MM.1S (cell line): ENCODE measurements around the gene PI4KB.

Source experiments
- DNase-seq: peaks from one replicate; pipeline ENCODE4 v3.0.0-alpha.2; 2015
- H2AFZ ChIP-seq: fragments of 300-600 bp; sonication (generic); 2 replicates; pipeline ENCODE4 v1.6.0; 2016; ENCODE audit warnings: antibody characterized with exemption, low read length
- H3F3A ChIP-seq: fragments of 300-600 bp; sonication (generic); 2 replicates; pipeline ENCODE4 v1.6.1; 2016; ENCODE audit warnings: mild to moderate bottlenecking, antibody characterized with exemption, low read length, moderate library complexity, mixed read lengths; ENCODE audit not compliant: insufficient read depth
- H3K27ac ChIP-seq: fragments of 300-600 bp; sonication (generic); 2 replicates; pipeline ENCODE4 v1.5.1; 2016; ENCODE audit warnings: mild to moderate bottlenecking, low read length
- H3K27me3 ChIP-seq: fragments of 300-600 bp; sonication (generic); replicated peaks from 2 replicates; pipeline ENCODE4 v1.6.0; 2016; ENCODE audit warnings: low read length; ENCODE audit not compliant: insufficient read depth
- H3K36me3 ChIP-seq: fragments of 300-600 bp; sonication (generic); replicated peaks from 2 replicates; pipeline ENCODE4 v1.6.1; 2016; ENCODE audit warnings: mild to moderate bottlenecking, low read length, mixed read lengths; ENCODE audit not compliant: insufficient read depth
- H3K4me1 ChIP-seq: fragments of 300-600 bp; sonication (generic); 2 replicates; pipeline ENCODE4 v1.6.1; 2016; ENCODE audit warnings: low read length, mixed read lengths
- H3K4me2 ChIP-seq: fragments of 300-600 bp; sonication (generic); 2 replicates; pipeline ENCODE4 v1.6.0; 2016; ENCODE audit warnings: low read depth, low read length
- H3K4me3 ChIP-seq: fragments of 300-600 bp; sonication (generic); 2 replicates; pipeline ENCODE4 v1.5.1; 2016; ENCODE audit warnings: low read length, mixed read lengths
- H3K79me2 ChIP-seq: fragments of 300-600 bp; sonication (generic); 2 replicates; pipeline ENCODE4 v1.6.1; 2016; ENCODE audit warnings: mixed run types, low read length, mixed read lengths
- H3K9ac ChIP-seq: fragments of 300-600 bp; sonication (generic); 2 replicates; pipeline ENCODE4 v1.6.1; 2016; ENCODE audit warnings: low read length, mixed read lengths
- H3K9me2 ChIP-seq: fragments of 300-600 bp; sonication (generic); replicated peaks from 2 replicates; pipeline ENCODE4 v1.6.1; 2016; ENCODE audit warnings: mild to moderate bottlenecking, low read length, mixed read lengths; ENCODE audit not compliant: insufficient read depth
- H3K9me3 ChIP-seq: fragments of 300-600 bp; sonication (generic); replicated peaks from 2 replicates; pipeline ENCODE4 v1.6.1; 2016; ENCODE audit warnings: mild to moderate bottlenecking, low read length, mixed read lengths; ENCODE audit not compliant: insufficient read depth
- H4K20me1 ChIP-seq: fragments of 300-600 bp; sonication (generic); 2 replicates; pipeline ENCODE4 v1.6.1; 2016; ENCODE audit warnings: mild to moderate bottlenecking, low read length, moderate library complexity, mixed read lengths; ENCODE audit not compliant: insufficient read depth
- CTCF ChIP-seq: fragments of 300-600 bp; sonication (generic); IDR thresholded peaks from 2 replicates; pipeline ENCODE4 v1.5.1; 2016; ENCODE audit warnings: antibody characterized with exemption, low read length, mixed read lengths
- EZH2 ChIP-seq: fragments of 300-600 bp; sonication (generic); optimal IDR thresholded peaks from 2 replicates; pipeline ENCODE3; 2017; ENCODE audit warnings: low read depth, mild to moderate bottlenecking, antibody characterized with exemption, low read length, mixed read lengths
- EZH2phosphoT487 ChIP-seq: fragments of 300-600 bp; sonication (generic); IDR thresholded peaks from 2 replicates; pipeline ENCODE4 v1.6.1; 2018; ENCODE audit warnings: antibody characterized with exemption, low read length

PI4KB gene

GRCh38 chr1:151259351-151259750 lies 67.9 kb downstream of the PI4KB start:
- H4K20me1 ChIP-seq, result peaks cover 3% of the 10 kb centered on the region; the same call in 1 of the 2 replicates
- no peaks in the 10 kb centered on the region for H3K4me1 ChIP-seq
- no peak overlapping the region for H3K9ac ChIP-seq
- H3K27me3 ChIP-seq, result no peaks in the 10 kb centered on the region
- no peak overlapping the region for H2AFZ ChIP-seq
- H3K4me3 ChIP-seq, result no peak overlapping the region
- H3K4me2 ChIP-seq, result no peak overlapping the region
- no peaks in the 10 kb centered on the region for H3K9me3 ChIP-seq
- H3K79me2 ChIP-seq, result peaks cover 83% of the 10 kb centered on the region
- no peaks in the 10 kb centered on the region for H3K9me2 ChIP-seq
- no peaks in the 10 kb centered on the region for H3K36me3 ChIP-seq
- no peaks in the 10 kb centered on the region for H3F3A ChIP-seq
- H3K27ac ChIP-seq, result no peak overlapping the region
- DNase-seq, result no peak
- TF ChIP-seq CTCF (no peak), EZH2 (no peak), EZH2phosphoT487 (no peak)

- Histone ChIP-seq H3K27me3 (no peaks in the 10 kb centered on the region), H3F3A (peaks cover 11% of the 10 kb centered on the region), H3K9me3 (no peaks in the 10 kb centered on the region), H4K20me1 (no peaks in the 10 kb centered on the region), H3K4me2 (peak overlapping the region; percentile 81), H3K27ac (peak overlapping the region; percentile 44; the same call in 1 of the 2 replicates), H3K79me2 (peaks cover 60% of the 10 kb centered on the region), H3K36me3 (no peaks in the 10 kb centered on the region), H3K4me3 (peak overlapping the region; percentile 84), H3K9ac (peak overlapping the region; percentile 79), H2AFZ (no peak overlapping the region; the same call in 1 of the 2 replicates), H3K4me1 (no peaks in the 10 kb centered on the region), H3K9me2 (no peaks in the 10 kb centered on the region)
- peak; percentile 42 for DNase-seq
- TF ChIP-seq EZH2phosphoT487 (no peak), EZH2 (no peak), CTCF (no peak)
Observed at GRCh38 chr1:151255381-151255780, 71.8 kb downstream of the PI4KB start.

GRCh38 chr1:151254217-151255213 lies 72.7 kb downstream of the PI4KB start, which contains the start of gene PSMD4:
PSMD4 (plus strand) TSS chr1:151254734; CDS start chr1:151254783, 49 bp downstream.
- Histone ChIP-seq H4K20me1 (no peaks in the 10 kb centered on the region), H3K9me3 (no peaks in the 10 kb centered on the region), H3K36me3 (no peaks in the 10 kb centered on the region), H3K27me3 (no peaks in the 10 kb centered on the region), H3K4me1 (no peaks in the 10 kb centered on the region), H3K27ac (peak within 1 kb of the TSS; percentile 44), H3K9ac (peak within 1 kb of the TSS; percentile 79), H3K4me3 (peak within 1 kb of the TSS; percentile 84), H2AFZ (peak within 1 kb of the TSS; percentile 63), H3K4me2 (peak within 1 kb of the TSS; percentile 81), H3K9me2 (no peaks in the 10 kb centered on the region), H3F3A (peaks cover 13% of the 10 kb centered on the region), H3K79me2 (peaks cover 51% of the 10 kb centered on the region)
- TF ChIP-seq EZH2phosphoT487 (no peak), EZH2 (no peak), CTCF (no peak)
- DNase-seq, result peak; percentile 99
